Endothelial cell of umbilical vein (primary cell): ENCODE results near the gene ATP1B4.

Experiments used
- EZH2 ChIP-seq: IDR thresholded peaks from 2 replicates; pipeline ENCODE4 v1.6.1; 2012; ENCODE audit warnings: borderline replicate concordance, low read depth, mild to moderate bottlenecking, moderate library complexity, low read length, inconsistent platforms; ENCODE audit not compliant: severe bottlenecking
- FOS ChIP-seq: IDR thresholded peaks from 2 replicates; pipeline ENCODE4 v1.6.1; 2011; ENCODE audit warnings: mild to moderate bottlenecking, low read length, moderate library complexity, borderline replicate concordance; ENCODE audit not compliant: insufficient read depth
- GATA2 ChIP-seq: IDR thresholded peaks from 2 replicates; pipeline ENCODE4 v1.7.0; 2011; ENCODE audit warnings: low read depth, mild to moderate bottlenecking, moderate library complexity, mixed read lengths, low read length; ENCODE audit not compliant: insufficient read length, insufficient read depth
- JUN ChIP-seq: IDR thresholded peaks from 2 replicates; pipeline ENCODE4 v1.6.1; 2011; ENCODE audit warnings: borderline replicate concordance, low read depth; ENCODE audit not compliant: insufficient read length, insufficient read depth
- MAX ChIP-seq: IDR thresholded peaks from 2 replicates; pipeline ENCODE4 v1.6.1; 2011; ENCODE audit not compliant: insufficient read depth, insufficient read length
- MYC ChIP-seq: IDR thresholded peaks from one replicate; pipeline ENCODE4 v1.6.1; 2011; ENCODE audit warnings: mild to moderate bottlenecking, low read depth, low read length
- POLR2A ChIP-seq: IDR thresholded peaks from 2 replicates; pipeline ENCODE4 v1.6.1; 2012; ENCODE audit warnings: low read depth, mild to moderate bottlenecking, control low read depth, low read length
- POLR2AphosphoS5 ChIP-seq: IDR thresholded peaks from 2 replicates; pipeline ENCODE4 v1.6.1; 2012; ENCODE audit warnings: low read depth, mild to moderate bottlenecking, control low read depth, low read length, moderate library complexity; ENCODE audit not compliant: insufficient read depth
- TF ChIP-seq, protein P1 (sequence below), 2 donors: IDR thresholded peaks; 1 replicate in 1 of 2; 2 replicates in 1 of 2; pipeline ENCODE4 v1.5.1; 2011; ENCODE audit warnings: low read length in 2 of 2, mild to moderate bottlenecking in 2 of 2, moderate library complexity in 2 of 2, control low read depth in 1 of 2, inconsistent platforms in 1 of 2, low read depth in 1 of 2; ENCODE audit not compliant: insufficient read depth in 1 of 2; ENCODE audit errors: extremely low read depth in 1 of 2

- TF ChIP-seq, protein P1, sequence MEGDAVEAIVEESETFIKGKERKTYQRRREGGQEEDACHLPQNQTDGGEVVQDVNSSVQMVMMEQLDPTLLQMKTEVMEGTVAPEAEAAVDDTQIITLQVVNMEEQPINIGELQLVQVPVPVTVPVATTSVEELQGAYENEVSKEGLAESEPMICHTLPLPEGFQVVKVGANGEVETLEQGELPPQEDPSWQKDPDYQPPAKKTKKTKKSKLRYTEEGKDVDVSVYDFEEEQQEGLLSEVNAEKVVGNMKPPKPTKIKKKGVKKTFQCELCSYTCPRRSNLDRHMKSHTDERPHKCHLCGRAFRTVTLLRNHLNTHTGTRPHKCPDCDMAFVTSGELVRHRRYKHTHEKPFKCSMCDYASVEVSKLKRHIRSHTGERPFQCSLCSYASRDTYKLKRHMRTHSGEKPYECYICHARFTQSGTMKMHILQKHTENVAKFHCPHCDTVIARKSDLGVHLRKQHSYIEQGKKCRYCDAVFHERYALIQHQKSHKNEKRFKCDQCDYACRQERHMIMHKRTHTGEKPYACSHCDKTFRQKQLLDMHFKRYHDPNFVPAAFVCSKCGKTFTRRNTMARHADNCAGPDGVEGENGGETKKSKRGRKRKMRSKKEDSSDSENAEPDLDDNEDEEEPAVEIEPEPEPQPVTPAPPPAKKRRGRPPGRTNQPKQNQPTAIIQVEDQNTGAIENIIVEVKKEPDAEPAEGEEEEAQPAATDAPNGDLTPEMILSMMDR (IDR thresholded peaks at IDR 0.05; ENCODE audit: extremely low read depth in 1 of 2, insufficient read depth in 1 of 2, low read depth in 1 of 2, low read length in 2 of 2), result no peak
- no peak for TF ChIP-seq POLR2AphosphoS5
- TF ChIP-seq POLR2A, result no peak
- TF ChIP-seq EZH2, result no peak
- TF ChIP-seq MAX, result no peak
- TF ChIP-seq JUN, result no peak
- TF ChIP-seq GATA2, result no peak
- TF ChIP-seq MYC, result no peak
- TF ChIP-seq FOS, result no peak
Measured at GRCh38 chrX:120378570-120378969, 16.7 kb downstream of the ATP1B4 start.
